Activated naive CD4-positive, alpha-beta T cell treated with Interleukin-2 at 50 U/mL for 16 hours (primary cell): ENCODE data around the gene WASF2.
A peak's percentile ranks its signal among the peaks of the same experiment; 100 is the strongest.
"Not testable (repeated sequence)": the region's sequence is repeated elsewhere in the genome, so short reads cannot be mapped to it uniquely, and the experiment has no call there.

Experiments
- DNase-seq: peaks from one replicate; pipeline ENCODE4 v3.0.0-alpha.2; 2020

WASF2 gene

DNA sequence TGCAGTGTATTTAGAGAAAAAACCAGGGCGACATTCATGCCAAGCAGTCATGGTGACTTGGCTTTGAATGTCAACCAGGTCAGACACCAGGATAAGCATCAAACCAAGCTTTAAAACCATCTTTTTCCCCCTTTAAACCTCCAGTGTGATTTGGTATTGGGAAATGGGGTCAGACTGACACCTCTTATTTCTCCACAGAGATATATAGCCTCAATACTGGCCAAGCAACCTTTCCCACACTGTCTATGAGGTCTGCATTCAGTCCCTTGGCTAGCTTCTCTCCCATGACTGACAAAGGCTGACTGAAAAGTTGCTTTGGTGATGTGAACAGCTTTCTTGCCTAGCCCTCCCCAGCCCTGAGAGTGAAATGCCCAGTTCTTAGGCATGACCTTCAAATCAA is 75.9 kb downstream of the WASF2 start:
- DNase-seq: no peak

GRCh38 chr1:27413004-27413403 is 77.0 kb downstream of the WASF2 start:
- no peak for DNase-seq

DNA sequence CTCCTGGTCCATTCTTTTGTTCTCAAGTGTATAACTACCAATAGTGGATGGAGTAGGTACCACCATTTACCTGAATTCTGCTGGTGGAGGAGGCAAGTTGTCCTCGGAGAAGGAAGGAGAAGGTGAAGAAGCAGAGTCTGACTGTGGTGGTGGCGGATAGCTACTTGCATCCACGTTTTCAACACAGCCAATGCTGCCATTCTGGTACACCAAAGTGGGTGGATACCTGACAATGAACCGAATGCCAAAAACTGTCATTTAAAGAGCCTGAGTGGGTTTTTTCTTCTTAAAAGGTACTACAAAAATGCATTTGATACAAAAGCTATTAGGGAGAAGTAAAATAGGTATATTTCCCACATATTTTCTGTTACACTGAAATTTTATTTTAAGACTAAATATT is 77.5 kb downstream of the WASF2 start:
- DNase-seq: no peak

DNA sequence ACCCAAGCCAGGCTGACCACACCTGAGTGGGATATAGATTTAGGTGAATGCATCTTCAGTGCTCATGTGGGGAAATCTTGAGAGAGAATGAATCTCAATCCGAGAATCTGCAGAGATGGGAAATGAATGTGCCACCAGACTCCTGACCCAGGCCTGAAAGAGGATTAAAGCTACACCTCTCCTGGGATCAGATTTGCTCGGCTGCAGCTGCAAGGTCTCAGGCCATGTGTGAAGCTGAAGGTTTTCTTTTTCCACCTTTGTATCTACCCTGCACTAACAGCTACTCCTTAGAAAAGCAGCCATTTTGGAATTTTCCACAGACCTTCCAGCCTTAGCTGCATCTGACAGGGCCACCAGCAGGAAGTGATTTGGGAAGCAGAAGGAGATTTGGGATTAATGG is 79.3 kb downstream of the WASF2 start:
- DNase-seq: no peak

- DNase-seq: no peak
Measured at GRCh38 chr1:27409669-27410068, 80.3 kb downstream of the WASF2 start.

GRCh38 chr1:27408151-27408550 is 81.8 kb downstream of the WASF2 start:
- no peak for DNase-seq

DNA sequence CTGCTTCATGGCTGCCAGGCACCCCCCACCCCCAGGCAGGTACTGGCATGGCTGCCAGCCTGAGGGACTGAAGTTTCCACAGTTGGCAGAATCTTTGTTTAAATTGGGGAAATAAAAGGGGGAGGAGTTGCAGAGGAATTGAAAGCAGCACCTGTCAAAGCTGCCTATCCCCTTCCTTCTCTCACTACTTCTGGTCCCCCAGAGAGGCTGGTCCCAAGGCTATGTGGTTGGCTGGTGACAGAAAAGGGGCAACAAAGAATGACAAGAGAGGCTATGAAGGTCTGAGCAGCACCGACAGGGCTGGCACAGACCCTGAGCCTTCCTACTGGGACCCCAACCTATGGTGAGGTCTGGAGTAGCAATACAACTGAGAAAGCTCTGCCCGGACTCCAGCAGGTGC is 83.2 kb downstream of the WASF2 start:
- not testable (repeated sequence) for DNase-seq

- no peak for DNase-seq
Measured at GRCh38 chr1:27406362-27406680, 83.6 kb downstream of the WASF2 start.

DNA sequence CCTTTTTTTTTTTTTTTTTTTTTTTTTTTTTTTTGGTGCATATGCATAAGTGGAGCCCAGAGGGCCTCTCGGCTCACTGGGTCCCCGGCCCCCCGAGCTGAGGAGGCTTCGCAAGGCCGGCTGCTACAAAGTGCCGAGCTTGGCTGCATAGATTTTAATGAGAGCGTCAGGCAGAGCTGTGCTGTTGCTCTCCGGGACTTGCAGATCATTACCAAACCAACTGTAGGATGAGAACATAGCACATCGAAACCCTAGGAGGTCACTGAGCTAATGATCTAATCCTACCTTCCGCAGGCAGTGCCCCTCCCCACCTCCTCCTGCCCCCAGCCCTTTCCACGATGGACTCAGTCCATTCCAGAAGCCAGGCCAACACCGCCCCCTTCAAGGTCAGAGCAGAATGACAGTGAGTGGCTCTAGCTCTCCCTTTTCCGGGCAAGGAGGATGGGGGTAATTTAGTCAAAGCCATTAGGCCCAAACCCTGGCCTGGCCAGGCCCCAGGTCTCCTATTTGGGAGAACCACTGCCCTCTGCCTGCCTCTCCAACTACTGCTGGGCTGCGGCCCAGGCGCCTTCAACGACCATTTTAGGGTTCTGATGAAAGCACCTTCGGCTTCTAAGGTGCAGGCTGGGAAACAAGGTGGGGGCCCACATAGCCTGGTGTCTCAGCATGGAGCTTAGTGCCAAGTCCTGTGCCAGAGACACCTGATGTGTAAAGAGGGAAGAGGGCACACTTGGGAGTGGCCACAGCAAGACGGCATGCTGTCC is 84.2 kb downstream of the WASF2 start:
- DNase-seq: not testable (repeated sequence)

DNA sequence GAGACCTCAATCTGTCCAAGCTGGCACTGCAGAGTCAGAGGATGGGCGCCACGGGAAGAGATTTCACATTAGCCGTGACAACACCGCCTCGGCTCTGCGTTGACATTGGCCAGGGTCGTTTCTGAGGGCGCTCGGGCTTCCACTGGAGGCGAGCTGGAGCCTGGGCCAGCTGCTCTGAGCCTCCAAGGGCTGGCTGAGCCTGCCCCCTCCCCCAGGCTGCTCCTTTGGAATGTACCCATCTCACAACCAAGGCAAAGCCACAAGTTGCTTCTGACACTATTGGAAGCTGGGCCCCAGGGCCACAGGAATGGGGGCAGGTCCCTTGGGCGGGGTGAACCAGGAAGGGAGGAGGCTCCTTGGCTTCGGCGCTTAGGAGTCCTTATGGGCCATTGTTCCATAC is 84.9 kb downstream of the WASF2 start:
- no peak for DNase-seq

DNA sequence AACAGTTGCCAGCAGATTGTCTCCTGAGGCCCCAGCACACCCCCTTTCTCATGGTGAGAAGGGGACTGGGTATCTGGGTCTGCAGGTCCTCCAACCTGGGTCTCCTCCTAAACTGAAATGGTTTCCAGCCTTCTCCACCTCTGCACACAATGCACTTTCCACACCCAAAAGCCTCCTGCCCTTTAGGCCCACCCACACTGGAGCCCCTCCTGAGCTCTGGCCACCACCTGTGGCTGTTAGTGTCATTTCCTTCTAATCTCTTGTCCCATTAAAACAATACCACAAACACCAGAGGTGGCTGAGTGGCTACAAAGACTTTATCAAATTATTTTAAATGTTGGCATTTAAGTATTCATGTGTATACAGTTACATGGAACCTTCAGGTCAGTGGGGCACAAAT is 86.0 kb downstream of the WASF2 start:
- DNase-seq: no peak

- DNase-seq: no peak
Measured at GRCh38 chr1:27403065-27403726, 86.8 kb downstream of the WASF2 start.

GRCh38 chr1:27402349-27402754 is 87.6 kb downstream of the WASF2 start:
- DNase-seq: no peak

GRCh38 chr1:27400963-27401341 is 89.0 kb downstream of the WASF2 start:
- no peak for DNase-seq

DNA sequence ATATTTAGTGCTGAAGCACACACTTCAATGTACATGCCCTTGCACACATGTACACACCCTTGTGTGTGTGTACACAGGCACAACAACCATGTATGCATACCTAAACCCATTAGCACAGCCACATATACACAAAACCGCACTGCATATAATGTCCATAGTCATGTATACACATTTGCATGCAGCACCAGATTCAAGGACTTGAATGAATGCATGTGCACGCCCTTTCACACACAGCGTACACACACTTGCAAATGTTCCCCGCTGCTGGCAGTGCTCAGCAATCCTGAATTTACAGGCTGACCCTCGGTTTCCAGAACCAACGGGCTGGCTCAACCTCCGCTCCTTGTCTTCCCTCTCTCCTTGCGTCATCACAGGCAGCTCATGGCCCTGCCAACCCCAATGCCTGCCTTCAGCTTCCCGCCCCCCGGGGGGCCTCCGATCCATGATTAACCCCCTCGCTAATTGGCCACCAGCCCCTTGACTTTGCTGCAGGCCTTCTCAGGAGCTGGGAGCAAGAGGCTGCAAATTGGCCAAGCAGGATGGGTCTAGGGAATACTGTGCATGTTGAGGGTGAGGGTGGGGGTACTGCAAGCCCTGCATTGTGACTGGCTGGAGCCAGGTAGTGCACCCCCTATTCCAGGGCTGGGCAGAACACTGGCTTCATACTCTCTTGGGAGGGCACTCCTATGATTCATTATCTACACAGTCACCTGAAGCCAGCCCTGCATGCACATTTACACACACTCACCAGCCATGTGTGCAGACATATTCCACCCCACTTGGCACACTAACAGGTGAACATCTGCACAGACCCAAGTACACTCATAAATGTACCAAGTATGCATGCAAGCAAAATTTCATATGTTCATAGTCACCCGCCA is 89.6 kb downstream of the WASF2 start:
- DNase-seq: no peak

- DNase-seq: no peak
Measured at GRCh38 chr1:27399251-27400025, 90.5 kb downstream of the WASF2 start.

DNA sequence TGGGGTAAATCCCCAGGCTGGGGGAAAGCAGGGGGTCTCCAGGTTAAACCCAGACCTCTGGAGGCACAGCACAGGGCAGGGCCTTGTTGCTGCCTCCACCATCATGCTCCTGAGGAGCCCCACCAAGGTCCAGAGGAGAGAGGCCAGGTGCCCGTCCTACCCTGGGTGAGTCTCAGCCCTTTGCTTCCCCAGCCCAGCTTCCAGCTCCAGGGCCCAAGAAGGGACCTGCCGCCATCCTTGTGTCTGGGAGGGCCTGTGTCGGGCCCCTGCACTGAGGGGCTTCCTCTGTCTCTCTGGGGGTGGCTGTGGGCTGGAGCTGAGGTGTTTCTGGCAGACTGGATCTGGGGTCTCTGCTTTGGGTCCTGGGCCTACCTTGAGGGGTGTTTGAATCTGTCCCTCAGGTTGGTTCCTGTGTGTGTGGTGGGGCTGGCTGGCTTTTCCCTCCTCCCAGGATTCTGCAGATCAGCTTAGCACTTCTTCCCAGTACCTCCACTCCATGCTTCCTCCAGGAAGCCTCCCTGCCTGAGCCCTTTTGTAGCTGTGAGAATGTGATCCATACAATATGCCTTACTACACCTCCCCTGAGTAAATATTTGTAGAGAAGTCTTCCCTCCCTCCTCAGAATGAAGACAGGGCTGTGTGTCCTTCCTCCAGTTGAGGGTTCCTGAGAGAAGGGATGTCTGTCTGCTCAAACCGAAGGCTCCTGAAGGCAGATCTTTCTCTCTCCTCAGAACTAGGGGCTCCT is 91.4 kb downstream of the WASF2 start:
- DNase-seq: no peak

DNA sequence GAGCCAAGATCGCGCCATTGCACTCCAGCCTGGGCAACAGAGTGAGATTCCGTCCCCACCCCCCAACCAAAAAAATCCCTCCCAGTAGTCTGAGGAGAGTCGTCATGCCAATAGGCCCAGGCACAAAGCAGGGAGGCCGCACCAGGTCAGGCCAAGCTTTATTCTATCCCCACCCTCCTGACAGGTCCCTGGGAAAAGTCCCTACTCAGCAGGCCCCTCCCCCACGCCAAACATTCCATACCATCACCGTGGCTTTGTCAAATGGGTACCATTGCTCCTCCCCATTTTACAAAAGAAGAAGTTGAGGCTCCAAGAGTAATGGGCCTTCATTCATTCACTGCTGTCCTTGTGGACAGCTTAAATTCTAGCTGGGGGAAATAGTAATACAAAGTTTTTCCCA is 92.2 kb downstream of the WASF2 start:
- DNase-seq: no peak

DNA sequence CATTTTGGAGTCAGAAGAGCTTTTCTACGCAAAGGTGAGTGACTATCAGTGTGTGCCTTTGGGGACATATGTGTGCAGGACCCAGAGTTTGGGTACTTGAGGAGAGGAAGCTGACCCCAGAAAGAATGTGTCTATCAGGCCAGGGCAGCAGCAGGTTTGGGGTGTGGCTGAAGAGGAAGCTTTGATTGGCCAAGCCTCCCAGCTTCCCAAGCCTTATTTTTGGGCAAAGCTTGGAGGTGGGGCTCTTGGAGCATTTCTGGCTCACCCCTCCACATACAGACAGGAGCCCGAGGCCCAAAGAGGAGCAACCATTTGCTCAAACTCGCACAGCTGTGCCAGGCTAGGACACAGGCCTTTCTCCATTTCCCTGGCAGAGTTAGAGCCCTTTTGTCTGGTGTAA is 92.9 kb downstream of the WASF2 start:
- no peak for DNase-seq

GRCh38 chr1:27395441-27396195 is 94.3 kb downstream of the WASF2 start:
- peak; percentile 83 for DNase-seq

DNA sequence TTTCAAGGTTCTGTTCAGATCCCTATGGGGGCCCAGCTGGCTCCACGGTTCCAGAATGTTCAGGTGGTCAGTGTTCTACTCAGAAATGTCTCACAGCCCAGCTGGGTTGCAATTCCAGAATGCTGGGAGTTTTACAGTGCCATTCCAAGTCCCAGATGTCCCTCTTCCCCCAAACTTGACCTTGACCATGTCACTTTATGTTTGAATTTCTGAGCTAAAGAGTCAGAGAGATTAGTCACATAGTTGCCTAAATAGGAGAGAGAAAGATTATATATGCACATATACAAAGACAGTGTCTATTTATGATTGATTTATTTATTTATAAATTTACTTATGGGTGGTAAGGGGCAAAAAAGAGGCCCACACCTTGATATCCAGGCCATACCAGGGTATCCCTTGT is 95.0 kb downstream of the WASF2 start:
- no peak for DNase-seq

- DNase-seq: no peak
Measured at GRCh38 chr1:27394282-27394658, 95.7 kb downstream of the WASF2 start.
